GM08714 (cell line): ENCODE measurements around the gene DDB1.

Experiments
- H3K4me3 ChIP-seq: fragments of 200-500 bp; sonication (Bioruptor generic); 2 replicates; pipeline ENCODE4 v1.5.1; 2014; ENCODE audit warnings: mild to moderate bottlenecking, low read length, inconsistent platforms
- ZNF274 ChIP-seq: IDR thresholded peaks from 2 replicates; pipeline ENCODE4 v1.6.1; 2012; ENCODE audit warnings: mild to moderate bottlenecking, low read depth, low read length

Gene DDB1

DNA sequence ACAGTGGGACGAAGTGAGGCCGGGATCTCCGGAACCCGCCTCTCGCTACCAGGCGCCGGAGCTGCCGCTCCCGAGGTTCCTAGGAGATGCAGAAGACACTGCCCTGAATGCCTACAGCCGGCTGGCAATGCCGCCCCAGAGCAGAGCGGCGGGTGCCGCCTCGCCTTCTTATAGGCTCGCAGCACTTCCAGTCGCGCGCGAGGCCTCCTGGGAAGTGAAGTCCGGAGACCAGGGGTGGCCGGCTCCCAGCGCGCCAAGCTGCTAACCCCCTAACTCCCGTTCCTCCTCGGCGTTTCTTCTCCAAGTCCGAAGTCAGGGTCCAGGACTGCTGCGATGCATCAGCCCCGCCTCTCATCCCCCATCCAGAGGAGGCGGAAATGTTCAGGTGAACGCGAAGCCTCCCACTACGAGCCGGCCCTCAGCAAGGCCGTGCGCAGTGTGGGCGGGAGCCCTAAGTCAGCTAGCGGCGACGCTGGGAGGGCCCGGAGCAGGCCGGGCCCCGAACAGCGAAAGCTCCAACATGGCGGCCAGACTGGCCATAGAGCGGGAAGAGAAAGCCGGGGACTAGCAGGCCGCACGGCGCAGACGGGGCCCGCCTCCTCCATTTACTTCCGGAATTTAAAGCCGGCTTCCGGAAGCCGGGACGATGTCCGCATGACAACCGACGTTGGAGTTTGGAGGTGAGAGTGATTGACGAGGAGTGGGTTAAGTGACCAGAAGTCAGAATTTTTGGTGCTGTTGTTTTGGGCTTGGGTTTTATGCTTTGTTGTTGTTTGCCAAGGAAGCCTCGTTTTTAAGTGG lies 29.0 kb upstream of the DDB1 start, which contains the start of the genes CYB561A3 and TMEM138:
CYB561A3 (minus strand) TSS at position 142 of the 801 bp plus-strand sequence. CDS start 5,169 bp downstream, outside the sequence.
TMEM138 (plus strand) TSS at position 634 of the 801 bp plus-strand sequence. CDS start 2,017 bp downstream, outside the sequence.
- TF ChIP-seq ZNF274, result no peak
- H3K4me3 ChIP-seq, result peak within 1 kb of the TSS; percentile 93

DNA sequence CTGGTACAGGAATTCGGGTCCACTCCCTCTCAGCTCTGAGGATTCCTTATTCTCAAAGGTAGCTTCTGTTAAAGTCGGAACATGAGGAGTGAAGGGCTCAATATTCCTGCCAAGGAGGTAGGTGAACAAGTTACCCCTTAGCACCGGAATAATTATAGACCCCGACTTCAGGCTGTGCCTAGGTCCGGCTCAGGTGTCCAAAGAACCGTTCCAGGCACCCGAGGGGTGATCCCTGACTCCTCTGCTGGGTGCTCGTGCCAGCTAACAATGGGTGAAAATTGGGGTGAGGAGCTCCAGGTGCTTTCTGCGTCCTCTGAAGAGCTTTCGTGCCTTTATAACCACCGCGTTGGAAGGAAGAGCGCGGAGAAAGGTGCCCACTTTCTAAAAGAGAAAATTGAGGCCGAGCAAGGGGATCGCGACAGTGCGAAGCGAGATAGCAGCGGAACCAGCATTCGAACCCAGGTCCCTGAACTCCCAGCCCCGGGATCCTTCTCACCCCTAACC lies 28.4 kb upstream of the DDB1 start:
- no peak for TF ChIP-seq ZNF274
- peak overlapping the region; percentile 93 for H3K4me3 ChIP-seq

DNA sequence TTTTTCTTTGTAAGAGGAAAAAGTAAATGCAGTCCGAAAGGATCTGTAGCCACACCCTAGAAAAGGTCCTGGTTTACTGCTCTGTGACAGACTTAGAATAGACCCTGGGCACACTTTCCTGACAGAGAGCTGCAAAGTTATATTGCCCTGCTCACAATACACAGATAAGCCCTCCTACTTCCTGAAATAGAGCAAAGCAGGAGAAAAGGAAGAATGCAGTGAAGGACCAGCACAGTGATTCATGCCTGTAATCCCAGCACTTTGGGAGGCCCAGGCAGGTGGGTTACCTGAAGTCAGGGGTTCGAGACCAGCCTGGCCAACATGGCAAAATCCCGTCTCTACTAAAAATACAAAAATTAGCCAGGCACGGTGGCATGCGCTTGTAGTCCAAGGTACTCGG lies 26.6 kb upstream of the DDB1 start:
- no peak for TF ChIP-seq ZNF274
- H3K4me3 ChIP-seq, result no peak overlapping the region; the same call in 1 of the 2 replicates

DNA sequence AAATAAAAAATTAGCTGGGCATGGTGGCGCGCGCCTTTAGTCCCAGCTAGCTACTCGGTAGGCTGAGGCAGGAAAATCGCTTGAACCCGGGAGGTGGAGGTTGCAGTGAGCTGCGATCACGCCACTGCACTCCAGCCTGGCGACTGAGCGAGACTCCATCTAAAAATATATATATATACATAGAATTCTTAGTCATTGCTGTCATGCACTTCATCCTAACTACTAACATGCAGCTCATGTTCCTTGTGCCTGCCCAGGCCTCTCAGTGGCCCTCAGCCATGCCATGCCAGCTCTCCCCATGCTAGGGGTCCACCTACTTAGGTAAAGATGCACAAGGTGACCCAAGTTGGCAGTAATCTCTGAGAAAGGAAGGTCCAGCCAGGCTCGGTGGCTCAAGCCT lies 25.7 kb upstream of the DDB1 start:
- H3K4me3 ChIP-seq, result no peak overlapping the region
- no peak for TF ChIP-seq ZNF274

DNA sequence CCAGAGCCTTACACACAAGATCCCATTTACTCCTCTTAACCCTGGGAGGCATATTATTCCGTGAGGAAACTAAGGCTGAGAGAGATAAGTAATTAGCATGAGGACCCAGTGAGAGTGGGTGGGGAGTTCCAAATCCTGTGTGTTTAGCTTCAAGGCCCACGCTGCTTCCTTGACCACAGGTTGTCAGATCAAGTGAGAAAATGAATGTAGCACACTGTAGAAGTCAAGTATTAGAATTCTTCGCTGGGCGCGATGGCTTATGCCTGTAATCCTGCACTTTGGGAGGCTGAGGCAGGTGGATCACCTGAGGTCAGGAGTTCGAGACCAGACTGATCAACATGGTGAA lies 25.0 kb upstream of the DDB1 start:
- TF ChIP-seq ZNF274, result no peak
- peak overlapping the region; percentile 12; the same call in 1 of the 2 replicates for H3K4me3 ChIP-seq

DNA sequence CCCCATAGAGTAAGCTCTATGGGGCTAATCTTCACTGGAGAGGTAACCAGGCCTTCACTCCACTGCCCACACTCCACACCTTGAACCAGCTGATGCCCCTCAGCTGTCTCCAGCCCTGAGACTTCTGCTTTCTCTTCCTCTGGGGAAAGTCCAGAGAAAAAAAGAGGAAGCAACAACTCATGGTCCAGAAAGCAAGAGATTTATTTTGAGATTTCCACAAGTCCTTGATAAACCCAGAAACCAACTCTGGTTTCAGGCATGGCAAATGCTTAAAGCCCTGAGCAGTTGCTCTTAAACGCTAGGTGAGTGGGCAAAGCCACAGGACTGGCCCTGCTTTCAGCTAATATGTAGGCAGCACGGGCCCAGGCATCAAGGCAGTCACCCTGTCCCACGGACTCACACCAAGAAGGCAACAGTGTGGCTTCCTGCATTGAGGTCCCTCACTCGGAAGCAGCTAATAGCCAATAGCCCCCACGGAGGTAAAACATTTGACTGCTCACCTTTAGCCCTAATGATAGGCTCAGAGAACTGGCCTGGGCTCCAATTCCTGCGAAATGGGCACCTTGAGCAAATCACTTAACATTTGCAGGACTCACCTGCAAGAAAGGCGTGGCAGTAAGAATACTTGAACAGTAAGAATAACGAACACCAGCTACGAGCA lies 24.5 kb upstream of the DDB1 start:
- TF ChIP-seq ZNF274, result no peak
- peak overlapping the region; percentile 12; the same call in 1 of the 2 replicates for H3K4me3 ChIP-seq

DNA sequence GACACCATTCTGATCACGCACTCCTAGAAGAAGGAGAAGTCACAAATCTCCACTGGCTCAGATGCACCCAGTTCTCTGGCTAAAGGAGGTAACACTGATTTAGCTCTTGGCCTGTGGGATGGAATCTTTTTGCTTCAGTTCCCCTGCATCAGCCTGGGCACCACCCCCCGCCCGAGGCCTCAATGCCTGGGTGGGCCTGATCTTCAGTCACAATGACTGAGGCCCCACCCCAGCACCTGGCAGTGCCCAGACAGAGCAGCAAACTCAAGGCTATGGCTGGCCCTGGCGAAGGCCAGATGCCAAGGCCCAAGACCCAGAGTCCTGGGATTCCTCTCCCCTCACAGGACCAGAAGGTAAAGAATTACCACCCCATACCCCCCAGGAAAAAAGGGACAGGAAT lies 23.8 kb upstream of the DDB1 start:
- no peak overlapping the region; the same call in 1 of the 2 replicates for H3K4me3 ChIP-seq
- TF ChIP-seq ZNF274, result no peak

DNA sequence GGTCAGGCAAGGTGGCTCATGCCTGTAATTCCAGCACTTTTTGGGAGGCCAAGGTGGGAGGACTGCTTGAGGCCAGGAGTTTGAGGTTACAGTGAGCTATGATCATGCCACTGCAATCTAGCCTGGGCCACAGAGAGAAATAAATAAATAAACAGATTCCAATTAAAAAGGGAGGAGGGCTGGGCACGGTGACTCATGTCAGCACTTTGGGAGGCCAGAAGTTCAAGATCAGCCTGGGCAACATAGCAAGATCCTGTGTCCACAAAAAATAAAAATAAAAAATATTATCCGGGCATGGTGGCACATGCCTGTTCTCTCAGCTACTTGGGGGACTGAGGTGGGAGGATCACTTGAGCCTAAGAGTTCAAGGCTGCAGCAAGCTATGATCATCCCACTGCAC lies 21.3 kb upstream of the DDB1 start:
- no peak overlapping the region for H3K4me3 ChIP-seq
- TF ChIP-seq ZNF274, result no peak

DNA sequence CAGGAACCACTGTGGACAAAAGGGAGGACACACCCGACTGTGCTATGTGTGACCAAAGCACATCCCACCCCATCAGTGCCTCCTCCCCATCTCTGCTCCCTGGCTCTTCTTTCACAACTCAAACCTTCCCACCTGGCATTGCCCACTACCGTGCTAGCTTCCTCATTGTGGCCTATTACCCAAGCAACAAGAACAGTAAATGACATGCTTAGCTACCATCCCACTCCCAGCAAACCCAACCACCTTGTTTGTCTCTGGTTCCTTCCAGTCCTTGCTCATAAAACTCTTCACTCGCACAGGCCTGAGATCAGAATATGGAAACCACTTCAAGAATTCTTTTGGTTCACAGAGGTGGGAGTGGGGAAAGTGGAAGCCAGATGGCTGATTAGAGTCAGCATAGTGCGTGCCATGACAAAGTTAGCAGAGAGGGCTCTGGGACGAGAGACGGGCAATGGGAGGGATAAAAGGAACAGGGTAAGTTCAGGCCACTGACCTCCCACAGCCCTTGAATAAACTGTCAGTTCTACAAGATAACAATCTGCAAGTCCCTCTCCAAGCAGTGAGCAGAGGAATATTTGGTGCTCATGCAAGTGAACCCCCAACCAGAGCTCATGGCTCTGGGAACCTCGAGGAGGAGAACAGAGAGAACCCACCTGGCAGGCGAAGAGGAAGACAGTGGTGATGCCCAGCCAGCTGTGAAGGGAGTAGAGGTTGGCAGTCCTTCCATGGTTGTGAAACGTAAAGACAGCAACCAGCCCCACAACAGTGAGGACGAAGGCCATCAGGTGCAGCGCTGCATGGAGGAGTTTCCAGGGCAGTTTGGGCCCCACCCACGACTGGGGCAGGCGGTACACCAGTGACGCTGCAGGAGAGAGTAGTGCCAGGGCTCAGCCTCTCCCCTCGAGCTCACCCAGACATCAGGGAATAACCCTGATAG lies 20.5 kb upstream of the DDB1 start:
- no peak for TF ChIP-seq ZNF274
- no peak overlapping the region for H3K4me3 ChIP-seq

DNA sequence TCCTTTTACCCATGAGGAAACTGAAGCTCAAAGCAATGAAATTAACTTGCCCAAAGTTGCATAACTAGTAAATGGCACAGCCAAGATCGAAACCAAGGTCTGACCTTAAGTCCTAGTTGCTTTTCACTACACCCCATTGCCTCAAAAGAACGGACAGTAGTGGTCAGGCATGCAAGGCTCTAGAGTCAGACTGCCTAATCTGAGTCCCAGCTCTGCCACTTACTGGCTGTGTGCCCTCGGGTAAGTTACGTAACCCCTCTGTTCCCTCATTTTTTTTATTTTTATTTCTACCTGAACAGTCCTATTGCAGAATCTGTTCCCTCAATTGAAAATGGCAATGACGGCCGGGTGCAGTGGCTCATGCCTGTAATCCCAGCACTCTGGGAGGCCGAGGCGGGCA lies 19.1 kb upstream of the DDB1 start:
- no peak for TF ChIP-seq ZNF274
- no peak overlapping the region for H3K4me3 ChIP-seq

DNA sequence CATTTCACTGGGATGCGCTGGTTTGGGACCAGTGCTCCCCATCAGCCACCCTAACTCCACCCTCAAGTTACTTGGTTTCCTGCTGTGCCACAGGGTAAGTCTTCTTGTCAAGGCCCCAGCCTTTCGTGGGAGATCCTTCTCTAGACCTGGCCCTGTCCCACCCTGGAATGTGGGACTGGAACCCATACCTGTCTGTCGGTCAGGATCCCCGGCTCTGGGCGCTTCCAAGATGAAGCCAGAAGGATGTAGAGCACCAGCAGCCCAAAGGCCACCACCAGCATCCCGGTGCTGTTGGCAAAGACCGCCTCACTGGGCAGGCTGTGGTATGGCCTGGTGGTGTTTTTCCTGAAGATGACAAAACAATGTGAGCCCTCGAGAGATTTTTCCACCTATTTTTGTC lies 17.9 kb upstream of the DDB1 start:
- no peak overlapping the region for H3K4me3 ChIP-seq
- TF ChIP-seq ZNF274, result no peak

DNA sequence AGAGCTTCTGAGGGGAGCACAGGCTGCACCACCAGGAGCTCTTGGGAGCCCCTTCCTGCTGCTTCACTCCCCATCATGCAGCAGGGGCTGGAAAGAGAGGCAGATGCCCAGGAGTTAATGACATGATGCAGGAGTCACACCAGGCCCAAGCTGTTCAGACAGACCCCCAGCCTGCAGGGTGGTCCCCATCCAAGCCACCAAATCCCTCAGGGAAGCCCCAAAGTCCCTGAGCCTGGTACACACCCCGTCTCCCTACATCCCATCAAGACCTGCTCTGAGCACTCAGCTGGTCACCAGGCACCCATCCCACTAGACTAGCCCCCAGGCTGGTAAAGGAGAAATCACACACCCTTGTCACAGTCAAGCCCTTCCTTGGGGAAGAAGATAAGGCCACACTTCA lies 17.4 kb upstream of the DDB1 start:
- no peak overlapping the region for H3K4me3 ChIP-seq
- TF ChIP-seq ZNF274, result no peak

DNA sequence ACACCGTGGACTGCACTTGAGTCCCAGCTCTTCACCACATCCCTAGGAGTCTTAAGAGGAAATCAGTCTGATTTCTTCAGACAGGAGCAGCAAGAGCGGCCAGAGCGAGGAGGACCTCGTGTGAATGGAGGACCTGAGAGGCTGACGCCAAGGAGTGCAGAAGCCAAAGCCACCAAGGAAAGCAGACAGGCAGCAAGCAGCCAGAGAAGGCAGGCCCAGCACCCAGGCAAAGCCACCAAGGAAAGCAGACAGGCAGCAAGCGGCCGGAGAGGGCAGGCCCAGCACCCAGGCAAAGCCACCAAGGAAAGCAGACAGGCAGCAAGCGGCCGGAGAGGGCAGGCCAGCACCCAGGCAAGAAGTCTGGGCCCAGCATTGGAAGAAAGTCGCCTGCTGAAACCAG lies 17.0 kb upstream of the DDB1 start:
- TF ChIP-seq ZNF274, result no peak

DNA sequence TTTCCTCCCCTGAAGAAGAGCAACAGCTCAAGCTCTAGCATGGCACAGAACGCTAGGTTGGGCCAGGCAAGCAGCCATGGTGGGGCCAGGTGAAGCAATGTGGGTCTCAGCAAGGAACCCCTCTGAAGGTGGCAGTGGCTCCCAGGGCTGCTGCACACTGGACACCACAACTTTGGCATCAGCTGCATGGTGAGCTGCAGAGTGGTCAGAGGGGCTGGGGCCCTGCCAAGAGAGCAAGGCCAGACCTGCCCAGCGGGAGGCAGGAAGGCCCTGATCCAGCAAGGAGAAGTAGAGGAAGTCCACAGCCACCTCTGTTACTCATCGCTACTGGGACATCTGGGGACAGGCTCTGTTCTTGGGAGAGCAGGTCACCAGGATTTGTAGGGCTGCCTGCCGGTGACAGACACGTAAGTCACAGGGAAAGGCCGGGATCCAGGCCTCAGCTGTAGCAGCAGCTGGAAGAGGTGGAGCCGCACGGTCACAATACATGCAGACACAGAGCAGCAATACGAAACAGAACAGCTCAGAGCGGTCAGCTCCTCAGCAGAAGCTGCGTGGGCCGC lies 16.4 kb upstream of the DDB1 start:
- TF ChIP-seq ZNF274, result no peak
- no peak overlapping the region for H3K4me3 ChIP-seq

More for the DNA sequence above, 17.0 kb upstream of the DDB1 start:
- no peak overlapping the region for H3K4me3 ChIP-seq
